Left lobe of liver (tissue), 2 donors: ENCODE data around the gene ZNF605. TPM values are rescaled to one million over a fixed set of nuclear protein-coding genes. Genes with fewer than 3 reads are reported as not detected.
A peak's percentile ranks its signal among the peaks of the same experiment; 100 is the strongest.
"Not testable (repeated sequence)": the region's sequence is repeated elsewhere in the genome, so short reads cannot be mapped to it uniquely, and the experiment has no call there.

Experiments used
- ATAC-seq: fragments of 200-7000 bp; cut with Tn5 transposase; one replicate; pipeline ENCODE4 v1.9.1; 2020; ENCODE audit warnings: mild to moderate bottlenecking, moderate library complexity
- DNase-seq: peaks from one replicate; pipeline ENCODE4 v3.0.0-alpha.2; 2020; ENCODE audit warnings: low spot score
- total RNA-seq: library from RNA; stranded (reverse); gene quantifications from one replicate; pipeline ENCODE4 v1.2.1, GENCODE V29; 2021
- donor health status: DM: no; HTN: no; CAD: no; lungs with moderate emphysema.
- donor health status: DM: no; HTN: yes; CAD: no.

The ZNF605 gene
- total RNA-seq, 1 donor from 2014 or later, result 6.6 TPM

DNA sequence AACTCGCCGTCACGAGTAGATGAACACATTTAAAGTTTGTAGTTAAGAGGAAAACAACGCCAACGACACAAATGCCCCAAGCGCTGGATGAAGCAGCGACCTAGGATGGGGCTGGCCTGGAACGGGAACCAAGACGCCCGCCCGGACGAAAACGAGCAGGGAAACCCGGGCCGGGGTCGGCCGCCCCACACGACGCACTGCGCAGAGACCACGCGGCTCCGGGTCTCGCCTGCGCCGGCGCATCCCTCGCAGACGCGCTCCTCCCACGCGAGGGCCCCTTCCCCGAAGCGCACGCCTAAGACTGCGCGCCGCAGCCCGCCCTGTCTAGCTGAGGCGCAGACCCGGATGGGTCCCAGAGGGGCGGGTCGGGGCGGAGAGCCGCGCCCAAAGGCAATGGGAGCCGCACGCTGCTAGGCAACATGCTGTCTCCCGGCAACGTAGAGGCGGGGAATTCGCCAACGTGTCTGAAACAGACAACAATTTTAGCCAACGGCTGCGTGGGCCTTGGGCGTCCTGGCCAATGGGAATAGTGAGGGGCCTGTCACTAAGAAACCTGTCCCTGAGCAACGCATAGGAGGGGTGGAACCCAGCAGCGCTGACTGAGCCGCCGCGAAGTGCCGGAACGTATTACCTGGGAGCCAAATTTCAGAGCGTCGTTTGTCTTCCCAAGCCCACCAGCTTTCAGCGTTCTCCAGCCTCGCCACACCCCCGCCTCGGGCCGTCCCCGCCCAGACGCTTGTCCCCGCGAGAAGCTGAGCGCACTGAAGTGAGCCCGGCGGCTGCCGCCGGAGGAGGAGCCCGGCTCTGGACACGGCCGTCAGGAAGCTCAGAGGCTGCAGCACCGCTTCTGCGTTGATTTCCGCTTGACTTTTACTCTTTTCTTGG lies 47.7 kb downstream of the ZNF605 start:
- peak; percentile 82 for DNase-seq

DNA sequence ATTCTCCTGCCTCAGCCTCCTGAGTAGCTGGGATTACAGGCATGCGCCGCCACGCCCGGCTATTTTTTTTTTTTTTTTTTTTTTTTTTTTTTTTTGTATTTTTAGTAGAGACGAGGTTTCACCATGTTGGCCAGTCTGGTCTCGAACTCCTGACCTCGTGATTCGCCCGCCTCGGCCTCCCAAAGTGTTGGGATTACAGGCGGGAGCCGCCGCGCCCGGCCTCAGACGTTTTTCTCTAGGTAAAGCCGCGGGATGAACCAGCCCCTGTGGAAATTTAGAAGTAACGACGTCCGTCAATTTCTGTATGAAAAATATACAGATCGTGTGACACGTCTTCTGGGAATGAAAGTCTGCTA lies 48.3 kb downstream of the ZNF605 start:
- ATAC-seq, result not testable (repeated sequence)
- peak; percentile 27 for DNase-seq

More for the DNA sequence above, 47.7 kb downstream of the ZNF605 start:
- ATAC-seq, result peak; percentile 89

GRCh38 chr12:132907216-132907615 lies 48.9 kb downstream of the ZNF605 start:
- ATAC-seq, result no peak
- peak; percentile 12 for DNase-seq

GRCh38 chr12:132904718-132905328 lies 51.3 kb downstream of the ZNF605 start:
- peak; percentile 62 for ATAC-seq
- DNase-seq, result peak; percentile 61

GRCh38 chr12:132899033-132899432 lies 57.1 kb downstream of the ZNF605 start:
- ATAC-seq, result no peak
- no peak for DNase-seq

DNA sequence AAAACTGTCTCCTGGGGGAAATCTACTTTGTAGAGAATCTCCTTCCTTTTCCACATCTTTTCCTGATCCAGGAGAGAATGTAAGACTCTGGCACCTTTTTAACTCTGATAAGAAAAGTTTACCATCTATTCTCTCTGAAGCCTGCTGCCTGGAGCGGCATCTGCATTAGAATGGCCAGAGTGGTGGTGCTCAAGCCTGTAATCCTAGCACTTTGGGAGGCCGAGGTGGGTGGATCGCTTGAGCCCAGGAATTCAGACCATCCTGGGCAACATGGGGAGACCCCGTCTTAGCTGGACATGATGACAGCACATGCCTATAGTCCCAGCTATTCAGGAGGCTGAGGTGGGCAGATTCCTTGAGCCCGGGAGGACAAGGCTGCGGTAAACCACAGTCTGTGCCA lies 67.3 kb downstream of the ZNF605 start:
- no peak for DNase-seq
- no peak for ATAC-seq

DNA sequence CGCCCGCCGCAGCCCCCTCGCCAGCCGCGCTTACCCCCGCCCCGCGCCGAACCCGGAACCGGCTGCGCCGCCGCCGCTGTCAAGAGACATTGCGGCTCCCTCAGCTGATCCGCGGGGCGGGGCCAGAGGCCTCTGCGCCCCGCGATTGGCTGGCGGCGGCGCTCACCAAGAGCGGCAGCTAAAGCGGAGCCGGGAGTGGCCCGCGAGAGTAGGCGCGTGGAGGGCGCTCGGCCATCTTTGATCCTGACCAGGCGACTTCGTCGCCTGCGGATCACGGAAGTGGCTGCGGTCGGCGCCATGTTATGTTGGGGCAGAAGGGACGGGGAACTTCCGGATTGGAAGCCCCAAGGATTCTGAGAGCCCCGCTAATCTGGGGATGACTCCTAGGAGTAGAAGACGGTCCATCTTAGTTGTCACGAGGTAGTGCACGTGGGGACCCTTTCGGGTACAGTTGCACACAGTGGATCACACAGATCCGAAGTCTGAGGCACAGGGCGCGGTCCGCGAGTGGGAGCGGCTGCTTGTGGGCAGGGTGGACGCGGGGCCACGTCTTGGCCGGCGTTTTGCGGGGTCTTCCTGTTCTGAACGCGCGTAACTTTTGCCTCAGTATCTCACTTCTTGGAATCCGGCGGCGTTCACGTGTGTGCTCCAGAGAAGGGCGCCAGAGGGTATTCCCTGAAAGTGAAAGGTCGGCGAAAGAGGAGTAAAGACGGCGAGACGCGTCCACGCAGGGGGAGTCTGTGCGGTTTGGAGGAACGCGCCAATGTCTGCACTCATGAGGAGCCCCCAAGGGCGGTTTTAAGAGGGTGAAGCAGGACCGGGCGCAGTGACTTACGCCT lies 68.4 kb downstream of the ZNF605 start, which contains the start of gene CHFR:
Gene CHFR (minus strand): TSS at position 93 of the 839 bp plus-strand sequence. CDS start 277 bp downstream, outside the sequence.
- ATAC-seq, result peak; percentile 99
- peak; percentile 97 for DNase-seq

DNA sequence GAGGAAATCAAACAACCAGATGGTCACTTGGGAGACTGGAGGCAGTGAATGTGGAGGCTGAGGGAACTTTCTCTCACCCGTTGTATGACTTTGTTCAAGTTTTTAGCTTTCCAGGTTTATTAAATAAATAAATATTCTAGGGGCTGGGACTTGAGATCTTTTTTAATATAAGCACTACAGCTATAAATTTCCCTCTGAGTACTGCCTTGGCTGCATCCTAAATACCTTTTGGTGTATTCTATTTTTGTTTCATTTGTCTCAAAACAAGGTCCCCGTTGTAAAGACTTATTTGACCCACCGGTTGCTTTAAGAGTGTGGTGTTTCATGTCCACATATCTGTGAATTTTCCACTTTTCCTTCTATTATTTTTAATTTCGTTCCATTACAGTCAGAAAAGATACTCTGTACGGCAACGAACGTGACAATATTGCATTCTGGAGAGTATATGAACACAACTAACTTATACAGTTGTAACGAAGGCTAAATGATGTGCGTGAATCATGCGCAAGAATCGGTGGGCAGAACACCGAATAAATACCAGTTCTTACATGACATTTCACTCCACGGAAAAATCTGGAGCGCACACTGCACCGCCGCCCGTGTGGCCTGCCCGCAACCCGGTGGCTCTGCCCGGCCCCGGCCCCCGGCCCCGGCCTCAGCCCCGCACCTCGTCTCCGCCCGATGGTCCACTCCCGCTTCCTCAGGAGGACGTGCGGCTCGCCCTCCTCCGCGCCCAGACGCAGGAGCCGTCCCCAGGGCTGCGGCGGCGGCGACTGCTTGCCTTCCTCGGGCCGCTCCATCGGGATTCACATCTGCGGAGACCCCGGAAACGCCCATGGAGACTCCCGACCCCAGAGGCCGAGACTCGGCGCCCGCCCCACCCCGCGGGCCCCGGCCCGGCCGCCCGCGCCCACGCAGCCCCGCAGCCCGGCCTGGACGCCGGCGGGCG lies 69.3 kb downstream of the ZNF605 start:
- ATAC-seq (no peak), DNase-seq (peak; percentile 52)

DNA sequence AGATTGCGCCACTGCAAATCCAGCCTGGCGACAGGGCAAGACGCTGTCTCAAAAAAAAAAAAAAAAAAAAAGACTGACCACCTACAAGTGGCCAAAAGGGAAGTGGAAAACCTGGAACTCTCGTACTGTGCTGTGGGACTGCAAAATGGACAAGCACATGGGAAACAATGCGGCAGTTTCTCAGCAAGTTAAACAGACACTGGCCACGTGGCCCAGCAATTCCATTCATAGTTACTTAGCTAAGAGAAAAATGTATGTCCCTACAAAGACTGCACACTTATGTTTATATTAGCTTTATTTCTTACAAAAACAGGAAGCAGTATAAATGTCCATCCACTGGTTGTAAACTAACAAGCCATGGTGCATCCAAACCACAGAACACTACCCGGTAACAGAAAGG lies 74.3 kb downstream of the ZNF605 start:
- no peak for DNase-seq
- ATAC-seq, result no peak

DNA sequence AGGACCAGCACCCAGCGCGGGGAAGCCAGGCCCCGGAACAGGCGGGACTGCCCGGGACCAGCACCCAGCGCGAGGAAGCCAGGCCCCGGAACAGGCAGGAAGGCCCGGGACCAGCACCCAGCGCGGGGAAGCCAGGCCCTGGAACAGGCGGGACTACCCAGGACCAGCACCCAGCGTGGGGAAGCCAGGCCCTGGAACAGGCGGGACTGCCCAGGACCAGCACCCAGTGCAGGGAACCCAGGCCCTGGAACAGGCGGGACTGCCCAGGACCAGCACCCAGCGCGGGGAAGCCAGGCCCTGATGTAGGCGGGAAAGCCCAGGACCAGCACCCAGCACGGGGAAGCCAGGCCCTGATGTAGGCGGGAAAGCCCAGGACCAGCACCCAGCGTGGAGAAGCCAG lies 81.5 kb downstream of the ZNF605 start:
- not testable (repeated sequence) for DNase-seq, ATAC-seq

DNA sequence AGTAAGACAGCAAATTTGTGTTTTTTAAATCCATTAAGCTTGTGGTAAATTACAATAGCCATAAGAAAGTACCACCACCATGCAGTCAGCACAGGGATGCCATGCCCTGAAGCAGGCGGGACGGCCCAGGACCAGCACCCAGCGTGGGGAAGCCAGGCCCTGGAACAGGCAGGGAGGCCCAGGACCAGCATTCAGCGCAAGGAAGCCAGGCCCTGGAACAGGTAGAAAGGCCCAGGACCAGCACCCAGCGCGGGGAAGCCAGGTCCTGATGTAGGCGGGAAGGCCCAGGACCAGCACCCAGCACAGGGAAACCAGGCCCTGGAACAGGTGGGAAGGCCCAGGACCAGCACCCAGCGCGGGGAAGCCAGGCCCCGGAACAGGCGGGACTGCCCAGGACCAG lies 81.9 kb downstream of the ZNF605 start:
- ATAC-seq (no peak), DNase-seq (no peak)

DNA sequence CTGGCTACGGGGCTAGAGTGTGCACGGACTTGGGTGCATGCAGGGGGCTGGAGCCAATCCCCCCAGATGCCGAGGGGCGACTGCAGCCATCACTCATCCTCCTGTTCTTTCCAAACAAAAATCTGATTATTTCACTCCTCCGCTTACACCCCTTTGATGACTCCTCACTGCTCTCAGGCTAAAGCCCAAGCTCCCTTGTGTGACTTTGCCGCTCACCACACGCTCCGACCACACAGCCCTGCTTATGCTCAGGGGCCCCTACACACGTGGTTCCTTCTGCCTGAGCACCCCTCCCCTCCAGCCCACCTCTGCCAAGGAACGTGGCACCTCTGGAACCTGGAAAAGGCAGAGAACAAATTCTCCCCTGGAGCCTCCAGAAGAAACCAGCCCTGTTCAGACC lies 82.4 kb downstream of the ZNF605 start:
- no peak for ATAC-seq
- no peak for DNase-seq

DNA sequence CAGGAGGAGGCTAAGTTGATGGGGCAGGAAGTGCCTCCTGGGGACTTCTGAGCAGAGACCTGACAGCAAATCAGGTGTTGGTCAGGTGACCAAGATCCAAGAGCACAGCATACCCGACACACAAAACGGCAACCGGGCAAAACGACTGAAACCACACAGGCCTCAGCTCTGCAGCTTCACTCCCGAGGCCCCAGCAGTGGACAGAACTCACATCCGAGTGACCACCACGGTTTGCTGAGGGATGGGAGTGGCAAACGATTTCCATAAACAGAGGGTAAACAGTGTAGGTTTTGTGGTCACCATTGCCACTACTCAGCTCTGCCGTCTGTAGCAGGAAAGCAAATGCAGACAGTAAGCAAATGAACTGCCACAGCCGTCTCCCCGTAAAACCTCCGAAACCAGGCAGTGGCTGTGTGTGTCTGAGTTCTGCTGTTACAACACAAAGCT lies 83.1 kb downstream of the ZNF605 start:
- ATAC-seq, result no peak
- no peak for DNase-seq

- DNase-seq, result no peak
- ATAC-seq, result no peak
These were observed 83.8 kb downstream of the ZNF605 start for GRCh38 chr12:132872073-132872855.

DNA sequence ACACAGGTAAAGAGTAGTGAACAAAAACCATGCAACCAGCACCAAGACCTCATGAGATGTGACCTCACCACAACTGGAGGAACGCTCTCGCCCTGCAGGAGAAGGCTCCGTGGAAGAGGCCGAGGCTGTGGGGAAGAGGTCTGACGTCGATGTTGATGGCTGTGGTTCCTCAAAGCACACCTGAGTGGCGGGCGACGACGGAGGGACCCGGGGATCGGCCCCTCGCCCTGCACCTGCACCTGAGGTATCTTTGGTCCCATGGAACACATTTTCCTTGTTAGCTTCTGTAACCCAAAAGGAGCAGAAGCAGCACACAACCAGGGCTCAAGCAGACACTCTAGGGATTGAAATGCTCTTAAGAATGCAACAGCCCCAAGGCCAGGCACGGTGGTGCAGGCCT lies 86.6 kb downstream of the ZNF605 start:
- ATAC-seq (no peak), DNase-seq (no peak)
